GM21737 (cell line): ENCODE data around the gene KRT7.

Experiments
- ATAC-seq: cut with Tn5 transposase; IDR thresholded peaks from one replicate; pipeline ENCODE4 v1.9.1; 2021; ENCODE audit warnings: mild to moderate bottlenecking, moderate library complexity; ENCODE audit not compliant: unreplicated experiment

Gene KRT7

GRCh38 chr12:52232674-52233461 is at the start of gene KRT7:
TSS of gene KRT7 (plus strand) at chr12:52233243. CDS start at chr12:52233297, 54 bp downstream.
- no peak for ATAC-seq

GRCh38 chr12:52183544-52183910 is 49.5 kb upstream of the KRT7 start:
- no peak for ATAC-seq

DNA sequence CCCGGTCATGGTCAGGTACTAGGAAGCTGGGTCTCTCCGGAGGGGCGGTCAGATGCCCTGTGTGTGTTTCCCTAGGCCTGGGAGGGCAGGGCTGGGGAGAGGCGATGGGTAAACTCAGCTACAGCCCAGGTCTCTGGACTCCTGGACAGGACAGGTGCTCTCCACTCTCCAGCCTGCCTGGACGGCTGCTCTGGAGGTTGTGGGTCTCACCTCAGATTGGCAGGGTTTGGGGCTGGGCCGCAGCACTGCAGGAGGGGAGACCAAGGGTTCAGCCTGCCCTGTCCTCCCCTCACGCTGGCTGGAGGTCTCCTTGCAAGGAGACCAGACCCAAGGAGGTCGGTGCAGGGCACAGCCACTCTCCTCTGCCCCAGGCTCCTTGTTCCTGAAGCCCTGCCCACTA is 49.1 kb upstream of the KRT7 start:
- ATAC-seq: no peak

DNA sequence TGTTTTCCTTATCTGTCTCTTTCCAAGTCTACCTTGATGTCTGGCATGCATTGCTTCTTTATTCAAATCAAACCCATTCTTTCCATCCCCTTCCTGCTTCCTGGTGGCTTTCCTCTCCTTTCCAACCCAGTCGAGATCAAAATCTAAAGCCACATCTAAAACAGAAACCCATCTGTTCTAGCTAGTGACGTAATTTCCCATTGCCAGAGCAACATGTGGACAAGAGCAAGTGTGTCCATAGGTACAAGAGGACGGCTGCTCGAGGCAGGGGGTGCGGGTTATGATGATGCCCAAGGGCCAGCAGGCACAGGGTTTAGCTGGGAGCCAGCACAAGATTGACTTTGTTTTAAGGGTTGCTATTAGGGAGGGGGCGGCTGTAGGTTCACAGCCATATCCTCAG is 48.2 kb upstream of the KRT7 start:
- ATAC-seq: no peak

DNA sequence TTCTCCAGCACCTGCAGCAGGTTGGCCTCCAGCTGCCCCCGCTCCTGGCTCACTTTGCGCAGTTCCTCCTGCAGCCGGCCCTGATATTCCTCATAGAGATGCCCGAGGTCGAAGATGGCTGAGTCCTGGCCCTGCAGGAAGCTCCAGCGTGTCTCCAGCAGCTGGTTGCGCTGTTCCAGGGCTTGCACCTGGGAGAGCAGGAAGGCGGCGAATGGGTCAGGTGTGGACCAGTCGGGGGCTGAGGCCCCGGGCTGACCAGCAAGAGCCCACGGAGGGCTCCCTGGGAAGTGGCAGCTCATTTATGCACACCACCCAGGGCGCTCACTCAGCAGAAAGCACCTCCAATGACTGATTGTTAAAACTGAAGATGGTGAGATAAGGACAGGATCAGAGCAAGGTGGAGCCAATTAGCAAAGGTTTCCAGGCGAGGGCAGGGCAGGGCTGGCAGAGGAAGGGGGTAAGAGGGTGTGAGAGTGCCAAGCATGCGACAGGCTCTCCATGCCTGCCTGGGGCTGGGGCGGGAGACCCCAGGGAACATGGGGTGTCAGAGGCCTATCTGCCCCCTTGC is 47.6 kb upstream of the KRT7 start:
- ATAC-seq: no peak

- ATAC-seq: no peak
Measured at GRCh38 chr12:52186118-52186840, 46.8 kb upstream of the KRT7 start.

GRCh38 chr12:52187206-52187605 is 45.8 kb upstream of the KRT7 start:
- ATAC-seq: no peak

DNA sequence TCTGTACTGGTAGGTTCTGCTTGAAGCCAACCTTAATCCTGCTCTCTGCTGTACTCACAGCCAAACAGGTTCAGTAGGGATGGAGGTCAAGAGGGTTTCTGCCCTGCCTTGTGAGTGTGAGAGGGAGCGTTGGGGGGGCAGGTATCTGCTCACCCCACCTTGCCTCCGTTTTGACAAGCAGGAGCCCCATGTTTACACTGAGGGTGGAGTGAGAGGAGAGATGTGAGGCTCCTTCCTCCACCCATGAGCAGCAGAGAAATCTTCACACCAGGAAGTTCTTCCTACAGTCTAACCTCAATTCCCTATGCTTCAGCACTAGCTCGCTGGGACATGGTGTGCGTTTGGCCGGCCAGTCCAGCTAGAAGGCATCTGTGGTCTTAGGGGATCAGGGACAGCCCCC is 45.4 kb upstream of the KRT7 start:
- no peak for ATAC-seq

DNA sequence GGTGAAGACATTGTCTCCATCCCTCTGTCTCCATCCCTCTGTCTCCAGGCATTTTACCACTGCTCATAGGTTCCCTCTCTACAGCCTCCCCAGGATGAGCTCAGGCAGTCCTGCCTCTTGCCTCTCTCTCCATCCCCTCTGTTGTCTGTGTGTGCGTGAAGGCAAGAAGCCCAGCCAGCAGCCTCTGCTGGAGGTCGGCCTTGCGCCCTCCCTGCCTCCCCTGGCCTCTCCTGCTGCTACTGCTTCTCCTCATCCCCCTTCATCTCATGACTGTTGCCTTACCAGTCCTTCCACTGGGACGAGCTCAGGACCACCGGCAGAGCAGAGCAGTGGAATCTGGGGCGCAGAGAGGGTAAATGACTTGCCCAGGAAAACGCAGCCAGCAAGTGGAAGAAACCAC is 44.4 kb upstream of the KRT7 start:
- ATAC-seq: no peak

DNA sequence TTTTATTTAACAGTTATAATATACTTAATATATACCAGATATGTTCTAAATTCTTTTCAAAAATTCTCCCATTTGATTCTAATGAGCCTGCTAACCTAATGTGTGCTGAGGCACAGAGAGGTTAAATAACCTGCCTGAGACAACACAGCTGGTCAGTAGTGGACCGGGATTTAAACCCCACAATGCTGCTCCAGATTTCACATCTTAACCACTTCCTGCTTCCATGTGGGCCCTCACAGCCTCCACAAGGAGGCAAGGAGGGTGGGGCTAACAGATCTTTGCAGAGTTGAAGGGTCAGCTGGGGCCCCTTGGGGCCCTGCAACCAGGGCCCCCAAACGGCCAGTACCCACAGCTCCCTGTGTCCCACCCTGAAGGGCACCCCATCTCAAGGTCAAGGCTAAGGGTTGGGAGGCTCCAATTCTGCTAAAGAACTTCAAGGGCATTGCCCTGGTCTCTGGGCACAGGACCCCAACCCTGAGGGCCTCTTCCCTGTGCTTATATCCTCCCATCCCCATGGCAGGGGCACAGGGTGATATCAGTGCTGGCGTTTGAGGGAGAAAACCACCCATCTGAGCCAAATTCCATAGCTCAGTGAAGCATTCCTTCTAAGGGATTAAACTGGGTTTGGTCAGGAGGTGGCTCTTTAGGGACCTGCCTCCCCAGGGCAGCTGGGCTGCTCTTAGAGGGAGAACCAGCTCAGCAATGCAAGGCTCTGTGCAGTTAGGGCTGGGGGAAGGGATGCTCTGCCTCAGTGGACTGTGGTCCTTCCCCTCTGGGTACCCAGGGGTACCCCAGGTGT is 43.5 kb upstream of the KRT7 start:
- ATAC-seq: no peak

DNA sequence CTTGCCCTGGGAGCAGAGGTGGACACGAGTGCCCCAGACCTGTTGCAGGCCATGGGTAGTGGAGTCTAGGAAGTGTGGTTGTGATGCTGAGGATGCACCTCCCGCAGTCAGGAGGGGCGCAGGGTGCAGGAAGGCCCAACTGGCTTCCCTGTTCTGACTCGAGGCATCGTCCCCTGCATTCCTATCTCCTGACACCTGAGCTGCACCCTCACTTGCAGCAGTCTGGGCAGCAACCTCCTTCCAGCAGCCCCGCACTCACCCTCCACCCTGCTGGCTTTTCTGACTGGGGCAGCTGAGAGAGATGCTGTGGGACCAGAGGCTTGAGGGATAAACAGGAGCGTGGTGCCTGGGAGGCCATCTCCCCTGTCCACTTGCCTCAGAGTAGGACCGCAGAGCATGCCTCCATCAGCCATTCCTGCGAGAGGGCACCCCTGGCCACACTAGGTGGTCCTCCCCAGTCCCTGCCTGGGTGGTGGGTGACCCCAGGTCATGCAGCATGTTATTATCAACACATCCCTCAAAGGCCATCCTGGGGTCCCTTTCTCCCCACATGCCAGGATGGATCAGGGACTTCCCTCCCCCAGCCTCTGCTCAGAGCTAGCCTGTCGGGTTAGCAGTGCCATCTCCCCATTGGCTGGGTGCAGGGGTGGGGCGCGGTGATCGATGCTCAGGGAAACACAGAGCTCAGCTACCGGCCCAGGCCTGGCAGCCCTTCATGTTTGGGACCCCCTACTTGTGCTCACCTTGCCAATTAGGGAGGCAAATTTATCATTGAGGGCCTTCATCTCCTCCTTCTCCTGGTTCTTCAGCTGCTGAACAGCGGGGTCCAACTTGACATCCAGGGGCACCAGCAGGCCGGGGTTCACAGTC is 41.9 kb upstream of the KRT7 start:
- no peak for ATAC-seq

- no peak for ATAC-seq
Measured at GRCh38 chr12:52191841-52192791, 40.9 kb upstream of the KRT7 start, which contains the start of gene KRT80. TSS of gene KRT80 (minus strand) at chr12:52192014. CDS start at chr12:52191902, 112 bp downstream.

- no peak for ATAC-seq
Measured at GRCh38 chr12:52193532-52193931, 39.5 kb upstream of the KRT7 start.

DNA sequence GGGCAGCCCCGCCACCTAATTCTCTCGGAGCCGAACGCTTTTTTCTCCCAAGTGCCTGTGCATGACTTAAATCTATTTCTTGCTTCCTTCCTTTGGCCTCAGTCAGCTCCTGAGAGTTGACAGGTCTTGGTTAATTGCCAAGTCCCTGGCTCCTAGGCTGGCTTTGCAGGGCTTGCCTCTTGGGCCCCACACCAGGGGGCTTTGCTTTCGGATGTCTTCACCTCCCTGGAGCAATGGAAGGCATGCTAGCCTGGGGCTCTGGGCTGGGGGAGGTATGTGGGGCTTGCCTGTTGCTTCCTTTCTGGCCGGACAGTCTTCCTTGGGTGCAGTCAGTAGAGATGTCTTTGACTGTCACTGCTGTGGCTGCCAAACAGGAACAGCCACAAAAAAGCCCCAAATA is 39.1 kb upstream of the KRT7 start:
- ATAC-seq: no peak

GRCh38 chr12:52195065-52195730 is 37.8 kb upstream of the KRT7 start:
- no peak for ATAC-seq

DNA sequence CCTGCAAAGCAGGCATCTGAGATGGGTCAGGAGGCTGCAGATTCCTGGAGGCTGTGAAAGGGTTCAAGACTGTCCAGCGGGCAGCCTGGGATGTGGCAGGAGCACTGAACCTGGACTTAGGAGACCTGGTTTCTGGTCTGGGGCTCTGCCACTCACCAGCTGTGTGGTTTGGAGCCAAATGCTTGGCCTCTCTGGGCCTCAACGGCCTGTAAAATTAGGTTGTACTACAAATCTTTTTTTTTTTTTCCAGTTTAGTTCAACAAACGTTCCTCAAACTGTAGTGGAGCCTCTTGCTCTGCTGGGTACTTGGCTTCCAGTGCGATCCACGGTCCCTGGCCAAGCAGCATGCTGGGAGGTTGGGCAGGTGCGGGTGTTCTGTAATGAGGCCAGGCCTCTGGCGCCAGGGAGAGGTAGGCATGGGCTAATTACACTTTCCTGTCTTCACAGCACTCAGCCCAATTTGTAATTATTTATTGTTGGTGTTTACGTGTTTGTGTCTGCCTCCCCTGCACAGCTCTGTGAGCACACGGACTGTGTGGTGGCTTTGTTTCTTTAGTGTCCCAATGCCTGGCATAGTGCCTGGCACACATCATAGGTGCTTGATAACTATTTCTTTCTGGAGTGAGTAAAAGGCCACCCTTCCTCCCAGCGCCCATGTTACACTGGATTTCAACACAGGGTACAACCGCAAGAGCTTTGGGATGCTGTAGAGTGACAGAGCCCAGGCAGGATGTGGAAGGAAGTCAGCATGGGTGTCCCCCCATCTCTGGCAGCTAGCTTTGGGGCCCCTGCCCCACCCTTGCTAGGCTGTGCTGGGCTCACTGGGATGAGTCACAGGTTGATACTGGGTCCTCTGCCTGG is 35.4 kb upstream of the KRT7 start:
- ATAC-seq: no peak

DNA sequence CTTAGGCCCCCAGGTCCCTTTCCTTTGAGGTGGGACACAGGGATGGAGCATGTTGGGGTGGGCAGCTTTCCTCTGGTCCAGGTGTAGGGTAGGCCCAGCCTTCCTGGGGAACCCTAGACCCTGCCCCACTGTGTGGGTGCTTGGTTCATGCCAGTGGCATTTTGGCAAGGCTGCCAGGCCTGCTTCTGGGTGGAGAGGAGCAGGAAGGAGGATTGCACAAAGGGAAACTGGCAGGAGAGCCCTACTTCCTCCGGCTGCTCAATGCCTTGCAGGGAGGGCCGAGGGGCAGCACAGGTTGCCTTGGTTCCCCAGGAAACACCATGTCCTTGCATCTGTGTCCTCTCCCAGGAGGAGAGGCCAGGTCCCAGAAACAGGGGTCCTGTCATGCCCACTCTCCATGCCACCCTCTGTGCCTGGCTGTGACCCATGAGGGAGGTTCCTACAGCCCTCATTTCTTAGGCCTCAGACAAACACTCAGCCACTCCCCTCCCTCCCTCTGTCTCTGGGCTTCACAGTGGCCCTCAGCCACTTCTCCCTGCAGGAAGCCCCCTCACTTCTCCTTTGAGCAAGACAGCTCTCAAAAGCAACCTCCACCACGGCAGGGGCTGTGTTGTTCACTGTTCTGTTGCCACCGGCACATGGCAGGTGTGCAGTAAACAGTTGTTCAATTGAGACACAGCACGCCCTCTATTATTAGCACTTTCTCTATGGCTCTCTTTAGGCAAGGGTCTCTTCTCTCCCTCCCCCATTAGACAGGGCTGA is 34.4 kb upstream of the KRT7 start:
- ATAC-seq: no peak
